Prostate gland (tissue), 2 donors: ENCODE data around the gene TMEM204. TPM values are rescaled to one million over a fixed set of nuclear protein-coding genes. Genes with fewer than 3 reads are reported as not detected.

Experiments used
- DNase-seq: peaks from one replicate; pipeline ENCODE4 v3.0.0-alpha.2; 2019; ENCODE audit warnings: low spot score
- H3K27ac ChIP-seq, 2 donors: fragments of 200-600 bp; sonication (generic); 2 replicates each; pipeline ENCODE4 v1.5.1; 2017 to 2019
- H3K27me3 ChIP-seq: fragments of 200-600 bp; sonication (generic); replicated peaks from 2 replicates; pipeline ENCODE4 v1.5.1; 2019; ENCODE audit not compliant: insufficient read depth
- H3K36me3 ChIP-seq, 2 donors: fragments of 200-600 bp; sonication (generic); 1 replicate in 1 of 2; 2 replicates in 1 of 2; pipeline versions ENCODE4 v1.5.1 to v1.8.1; 2017 to 2019
- H3K4me1 ChIP-seq: fragments of 200-600 bp; sonication (generic); replicated peaks from 2 replicates; pipeline ENCODE4 v1.5.1; 2019
- H3K4me3 ChIP-seq, 2 donors: fragments of 200-600 bp; sonication (generic); 2 replicates each; pipeline ENCODE4 v1.5.1; 2017 to 2019
- H3K9me3 ChIP-seq: fragments of 200-600 bp; sonication (generic); 2 replicates; pipeline ENCODE4 v1.5.1; 2017
- POLR2A ChIP-seq: fragments of 450-650 bp; IDR thresholded peaks from one replicate; pipeline ENCODE4 v1.6.1; 2016; ENCODE audit warnings: antibody characterized with exemption, mild to moderate bottlenecking
- POLR2AphosphoS5 ChIP-seq: sonication (generic); formaldehyde crosslinking; IDR thresholded peaks from one replicate; pipeline ENCODE4 v1.6.1; 2017; ENCODE audit warnings: antibody characterized with exemption
- WGBS: methylation state at CpG from one replicate; pipeline ENCODE4 v1.1.5; 2018; 5-methylcytosine and 5-hydroxymethylcytosine counted together
- intact Hi-C: fragments of 100-400 bp; cut with DNase I; formaldehyde crosslinking; loops from one replicate; pipeline ENCODE4 v1.14.2; 2022
- total RNA-seq, 2 donors: library from RNA; depleted of rRNA; stranded (reverse); fragments of >200 nt; gene quantifications; one replicate each; pipeline ENCODE4 v1.1.0, GENCODE V29; 2016
- TF ChIP-seq, protein P1 (sequence below), 4 experiments: fragments of 200-600 bp in 2 of 4; fragments of 450-650 bp in 2 of 4; sonication (generic) in 2 of 4; IDR thresholded peaks; 1 replicate in 3 of 4; 2 replicates in 1 of 4; pipeline ENCODE4 v1.5.1; 2016 to 2019; ENCODE audit warnings: antibody characterized with exemption in 4 of 4, mild to moderate bottlenecking in 2 of 4, moderate library complexity in 2 of 4

The TMEM204 gene
- total RNA-seq, 2 donors from 2014 or later: 20.7 to 33.9 TPM

DNA sequence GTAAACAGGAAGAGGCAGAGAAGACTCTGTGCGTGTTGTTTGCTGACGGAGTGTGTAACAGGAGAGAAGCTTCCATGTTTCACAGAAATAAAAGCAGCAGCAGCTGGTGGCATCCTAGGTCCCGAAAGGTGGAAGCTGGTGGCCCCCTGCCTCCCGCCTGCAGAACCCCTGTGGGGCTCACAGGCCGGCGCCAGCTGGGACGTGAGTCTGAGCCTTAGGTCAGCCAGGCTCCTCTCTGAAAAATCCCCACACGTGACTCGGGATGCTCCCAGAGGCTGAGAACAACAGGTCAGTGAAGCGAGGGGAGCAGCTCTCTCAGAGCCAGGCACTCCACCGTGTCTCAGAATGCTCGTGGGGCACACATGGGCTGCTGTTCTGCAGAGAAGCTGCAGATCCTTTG, 27.4 kb downstream of the TMEM204 start:
- no peak for DNase-seq
- 88% methylated on average over 12 of the region's 12 CpGs for WGBS
- no peak overlapping the region for H3K4me3 ChIP-seq
- H3K9me3 ChIP-seq: no peaks in the 10 kb centered on the region
- intact Hi-C loops: no loop called here
- H3K4me1 ChIP-seq: peaks cover 5% of the 10 kb centered on the region
- TF ChIP-seq POLR2AphosphoS5 (no peak), POLR2A (no peak)
- TF ChIP-seq, protein P1, sequence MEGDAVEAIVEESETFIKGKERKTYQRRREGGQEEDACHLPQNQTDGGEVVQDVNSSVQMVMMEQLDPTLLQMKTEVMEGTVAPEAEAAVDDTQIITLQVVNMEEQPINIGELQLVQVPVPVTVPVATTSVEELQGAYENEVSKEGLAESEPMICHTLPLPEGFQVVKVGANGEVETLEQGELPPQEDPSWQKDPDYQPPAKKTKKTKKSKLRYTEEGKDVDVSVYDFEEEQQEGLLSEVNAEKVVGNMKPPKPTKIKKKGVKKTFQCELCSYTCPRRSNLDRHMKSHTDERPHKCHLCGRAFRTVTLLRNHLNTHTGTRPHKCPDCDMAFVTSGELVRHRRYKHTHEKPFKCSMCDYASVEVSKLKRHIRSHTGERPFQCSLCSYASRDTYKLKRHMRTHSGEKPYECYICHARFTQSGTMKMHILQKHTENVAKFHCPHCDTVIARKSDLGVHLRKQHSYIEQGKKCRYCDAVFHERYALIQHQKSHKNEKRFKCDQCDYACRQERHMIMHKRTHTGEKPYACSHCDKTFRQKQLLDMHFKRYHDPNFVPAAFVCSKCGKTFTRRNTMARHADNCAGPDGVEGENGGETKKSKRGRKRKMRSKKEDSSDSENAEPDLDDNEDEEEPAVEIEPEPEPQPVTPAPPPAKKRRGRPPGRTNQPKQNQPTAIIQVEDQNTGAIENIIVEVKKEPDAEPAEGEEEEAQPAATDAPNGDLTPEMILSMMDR (IDR thresholded peaks at IDR 0.05): no peak
- no peaks in the 10 kb centered on the region for H3K36me3 ChIP-seq
- H3K27me3 ChIP-seq: no peaks in the 10 kb centered on the region
- no peak overlapping the region for H3K27ac ChIP-seq

DNA sequence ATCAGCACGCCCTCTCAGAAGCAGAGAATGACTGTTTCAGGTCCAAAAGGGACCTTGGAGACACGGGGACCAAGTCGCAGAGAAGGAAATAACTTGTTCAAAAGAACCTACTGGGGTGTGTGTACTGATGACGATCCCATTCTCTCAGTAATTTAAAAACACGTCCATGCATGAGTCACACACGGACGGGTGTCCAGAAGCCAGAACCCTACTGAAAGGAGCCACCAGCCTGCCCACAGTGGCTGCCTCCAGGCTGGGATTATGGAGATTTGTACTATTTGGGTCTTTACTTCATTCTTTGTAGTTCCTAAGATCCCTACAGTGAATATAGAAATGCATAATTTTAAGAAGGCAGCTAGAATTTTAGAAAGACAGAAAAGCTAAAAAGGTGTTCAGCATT, 27.8 kb downstream of the TMEM204 start:
- intact Hi-C loops: no loop called here
- WGBS: 84% methylated on average over 7 of the region's 7 CpGs
- Histone ChIP-seq H3K27ac (no peak overlapping the region), H3K9me3 (no peaks in the 10 kb centered on the region), H3K27me3 (no peaks in the 10 kb centered on the region), H3K4me1 (peaks cover 1% of the 10 kb centered on the region), H3K4me3 (no peak overlapping the region), H3K36me3 (no peaks in the 10 kb centered on the region)
- TF ChIP-seq POLR2AphosphoS5 (no peak), POLR2A (no peak)
- TF ChIP-seq, protein P1 (IDR thresholded peaks at IDR 0.05): no peak
- no peak for DNase-seq

DNA sequence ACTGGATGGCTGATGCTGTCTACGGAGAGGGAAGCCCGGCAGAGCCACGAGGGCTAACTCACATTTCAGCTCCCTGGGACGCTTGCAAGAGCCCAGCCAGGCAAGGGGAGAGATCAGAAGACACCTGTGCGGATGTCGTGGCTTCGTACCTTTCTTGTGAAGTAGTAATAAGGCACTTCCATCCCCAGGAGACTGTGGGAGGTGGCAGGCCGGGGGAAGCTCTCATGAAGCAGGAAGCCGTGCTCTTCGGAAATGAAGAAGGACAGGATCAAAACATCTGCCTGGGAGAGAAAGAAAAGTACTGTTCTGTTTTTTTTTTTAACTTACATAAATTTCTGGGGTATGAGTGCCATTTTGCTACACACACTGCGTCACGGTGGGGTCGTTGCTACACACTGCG, 28.4 kb downstream of the TMEM204 start:
- Histone ChIP-seq H3K27me3 (no peaks in the 10 kb centered on the region), H3K9me3 (no peaks in the 10 kb centered on the region), H3K4me1 (no peaks in the 10 kb centered on the region), H3K4me3 (no peak overlapping the region), H3K27ac (no peak overlapping the region), H3K36me3 (no peaks in the 10 kb centered on the region)
- 92% methylated on average over 14 of the region's 14 CpGs for WGBS
- intact Hi-C loops: no loop called here
- TF ChIP-seq, protein P1 (IDR thresholded peaks at IDR 0.05): no peak
- no peak for TF ChIP-seq POLR2AphosphoS5
- TF ChIP-seq POLR2A: no peak
- DNase-seq: no peak

DNA sequence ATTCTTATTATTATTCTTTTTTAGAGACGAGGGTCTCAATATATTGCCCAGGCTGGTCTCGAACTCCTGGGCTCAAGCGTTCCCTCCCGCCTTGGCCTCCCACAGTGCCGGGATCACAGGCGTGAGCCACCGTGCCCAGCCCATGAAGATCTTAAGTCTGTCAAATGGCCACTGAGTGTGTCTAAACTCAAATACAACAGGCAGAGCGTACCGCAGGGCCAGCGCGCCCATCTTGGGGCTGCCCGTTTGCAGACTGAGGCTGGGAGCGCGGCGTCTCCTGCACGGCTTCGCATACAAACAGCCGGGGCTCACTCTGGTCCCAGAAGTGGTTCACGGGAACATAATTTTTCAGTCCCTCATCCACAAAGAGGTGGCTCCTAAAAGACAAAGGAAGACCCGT, 30.3 kb downstream of the TMEM204 start:
- WGBS: 94% methylated on average over 20 of the region's 20 CpGs
- H3K4me1 ChIP-seq: no peaks in the 10 kb centered on the region
- H3K27ac ChIP-seq: no peak overlapping the region
- TF ChIP-seq, protein P1 (IDR thresholded peaks at IDR 0.05): no peak
- TF ChIP-seq POLR2AphosphoS5 (no peak), POLR2A (no peak)
- DNase-seq: no peak
- no peaks in the 10 kb centered on the region for H3K36me3 ChIP-seq
- H3K27me3 ChIP-seq: no peaks in the 10 kb centered on the region
- intact Hi-C loops: no loop called here
- H3K9me3 ChIP-seq: no peaks in the 10 kb centered on the region
- no peak overlapping the region for H3K4me3 ChIP-seq

DNA sequence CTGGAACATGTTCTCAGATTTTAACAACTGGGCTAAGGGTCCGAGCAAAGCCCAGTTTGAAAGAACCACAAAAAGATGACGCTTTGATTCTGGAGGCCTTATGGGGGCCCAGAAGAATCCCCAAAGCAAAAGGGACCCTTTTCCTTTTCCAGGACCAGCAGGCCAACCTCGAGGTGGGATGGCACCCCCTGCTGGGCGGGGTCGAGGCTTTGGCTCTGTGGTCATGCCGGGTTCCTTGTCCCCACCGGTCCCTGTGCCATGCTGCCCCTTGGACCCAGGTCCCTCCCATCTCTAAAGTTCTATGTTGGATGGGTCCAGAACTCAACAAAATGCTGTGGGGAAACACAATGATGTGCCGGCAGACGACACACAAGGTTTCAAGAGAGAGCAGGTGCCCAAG, 30.9 kb downstream of the TMEM204 start:
- no peak for TF ChIP-seq POLR2A
- TF ChIP-seq, protein P1 (IDR thresholded peaks at IDR 0.05): peak in 1 of 4 experiments; percentile 25
- no peak for TF ChIP-seq POLR2AphosphoS5
- Histone ChIP-seq H3K27me3 (no peaks in the 10 kb centered on the region), H3K27ac (no peak overlapping the region), H3K9me3 (no peaks in the 10 kb centered on the region), H3K36me3 (no peaks in the 10 kb centered on the region), H3K4me1 (no peaks in the 10 kb centered on the region), H3K4me3 (no peak overlapping the region)
- no peak for DNase-seq
- intact Hi-C loops: no loop called here
- 79% methylated on average over 9 of the region's 9 CpGs for WGBS
